ENCODE results near the gene APBA1.

The APBA1 gene

GRCh38 chr9:69392826-69393225 lies 279.3 kb downstream of the APBA1 start:
- DNase-seq = no peak

GRCh38 chr9:69391946-69392345 lies 280.2 kb downstream of the APBA1 start:
- no peak for DNase-seq

- DNase-seq = no peak
Observed at GRCh38 chr9:69391487-69391886, 280.7 kb downstream of the APBA1 start.

GRCh38 chr9:69389437-69389995 lies 282.7 kb downstream of the APBA1 start:
- no peak for DNase-seq

GRCh38 chr9:69388596-69388995 lies 283.6 kb downstream of the APBA1 start:
- DNase-seq = no peak

GRCh38 chr9:69386651-69387050 lies 285.5 kb downstream of the APBA1 start:
- no peak for DNase-seq

GRCh38 chr9:69385581-69386033 lies 286.6 kb downstream of the APBA1 start:
- no peak for DNase-seq

GRCh38 chr9:69382135-69382534 lies 290.0 kb downstream of the APBA1 start:
- no peak for DNase-seq

- no peak for DNase-seq
Observed at GRCh38 chr9:69380811-69381210, 291.4 kb downstream of the APBA1 start.

GRCh38 chr9:69380301-69380700 lies 291.9 kb downstream of the APBA1 start:
- no peak for DNase-seq

- no peak for DNase-seq
Observed at GRCh38 chr9:69379270-69379982, 292.7 kb downstream of the APBA1 start.

GRCh38 chr9:69377981-69378380 lies 294.2 kb downstream of the APBA1 start:
- no peak for DNase-seq

Data from activated CD8-positive, alpha-beta memory T cell treated with anti-CD3 and anti-CD28 coated beads, Interleukin-2, amount 50 U/mL, for 4 hours (primary cell).